Neural progenitor cell (in vitro differentiated cells): ENCODE measurements around the gene SPDYE3. TPM values are rescaled to one million over a fixed set of nuclear protein-coding genes. Genes with fewer than 3 reads are reported as not detected.
"Not testable (repeated sequence)": the region's sequence is repeated elsewhere in the genome, so short reads cannot be mapped to it uniquely, and the experiment has no call there.

Source experiments
- DNase-seq: peaks from one replicate; pipeline ENCODE4 v3.0.0-alpha.2; 2016; ENCODE audit warnings: low spot score
- H2AFZ ChIP-seq: fragments of 200-600 bp; sonication (generic); replicated peaks from 2 replicates; pipeline ENCODE4 v1.6.1; 2016; ENCODE audit warnings: antibody characterized with exemption
- H3F3A ChIP-seq: fragments of 200-600 bp; sonication (generic); 2 replicates; pipeline ENCODE4 v1.6.1; 2016; ENCODE audit warnings: antibody characterized with exemption, low read depth
- H3K27ac ChIP-seq: fragments of 200-600 bp; sonication (generic); 2 replicates; pipeline ENCODE4 v1.5.1; 2016; ENCODE audit warnings: mild to moderate bottlenecking
- H3K27me3 ChIP-seq: fragments of 200-600 bp; sonication (generic); 2 replicates; pipeline ENCODE4 v1.6.1; 2016; ENCODE audit warnings: mild to moderate bottlenecking, moderate library complexity
- H3K36me3 ChIP-seq: fragments of 200-600 bp; sonication (generic); 2 replicates; pipeline ENCODE4 v1.5.1; 2016
- H3K4me1 ChIP-seq: fragments of 200-600 bp; sonication (generic); 2 replicates; pipeline ENCODE4 v1.6.1; 2016; ENCODE audit warnings: mixed run types
- H3K4me2 ChIP-seq: fragments of 200-600 bp; sonication (generic); 2 replicates; pipeline ENCODE4 v1.6.1; 2016
- H3K4me3 ChIP-seq: fragments of 200-600 bp; sonication (generic); 2 replicates; pipeline ENCODE4 v1.5.1; 2016
- H3K79me2 ChIP-seq: fragments of 200-600 bp; sonication (generic); 2 replicates; pipeline ENCODE4 v1.6.1; 2016; ENCODE audit warnings: low read depth
- H3K9ac ChIP-seq: fragments of 200-600 bp; sonication (generic); 2 replicates; pipeline ENCODE4 v1.6.1; 2016
- H3K9me3 ChIP-seq: fragments of 200-600 bp; sonication (generic); 2 replicates; pipeline ENCODE4 v1.5.1; 2016; ENCODE audit warnings: low read depth
- H4K20me1 ChIP-seq: fragments of 200-600 bp; sonication (generic); 2 replicates; pipeline ENCODE4 v1.6.1; 2016; ENCODE audit warnings: low read depth
- H3K27ac Mint-ChIP-seq: 3 replicates; pipeline ENCODE4 v1.8.0; 2021; ENCODE audit warnings: mixed read lengths
- H3K27me3 Mint-ChIP-seq: 2 replicates; pipeline ENCODE4 v1.8.0; 2022; ENCODE audit warnings: low read depth, mild to moderate bottlenecking, inconsistent platforms, moderate library complexity, mixed read lengths; ENCODE audit not compliant: insufficient read depth
- H3K36me3 Mint-ChIP-seq: 3 replicates; pipeline ENCODE4 v1.8.0; 2021; ENCODE audit warnings: mixed read lengths
- H3K4me1 Mint-ChIP-seq: 3 replicates; pipeline ENCODE4 v1.8.0; 2021; ENCODE audit warnings: mixed read lengths
- H3K4me3 Mint-ChIP-seq: 3 replicates; pipeline ENCODE4 v1.8.0; 2021; ENCODE audit warnings: mild to moderate bottlenecking, moderate library complexity, mixed read lengths
- H3K9me3 Mint-ChIP-seq: 3 replicates; pipeline ENCODE4 v1.8.0; 2020; ENCODE audit warnings: mixed read lengths
- EZH2 ChIP-seq: fragments of 200-600 bp; sonication (generic); IDR thresholded peaks from 2 replicates; pipeline ENCODE4 v1.6.1; 2017; ENCODE audit warnings: antibody characterized with exemption, mild to moderate bottlenecking, moderate library complexity
- EZH2phosphoT487 ChIP-seq: fragments of 200-600 bp; sonication (generic); IDR thresholded peaks from 2 replicates; pipeline ENCODE4 v1.6.1; 2017; ENCODE audit warnings: antibody characterized with exemption
- total RNA-seq: library from RNA; depleted of rRNA; stranded (reverse); fragments of >200 nt; gene quantifications from 2 replicates; pipeline ENCODE4 v1.2.3, GENCODE V29; 2015; ENCODE audit warnings: low replicate concordance
- TF ChIP-seq, protein P1 (sequence below): fragments of 200-600 bp; sonication (generic); IDR thresholded peaks from 2 replicates; pipeline ENCODE4 v1.5.1; 2017; ENCODE audit warnings: antibody characterized with exemption, mild to moderate bottlenecking

Gene SPDYE3
- total RNA-seq, 1 donor from 2014 or later, result not detected

GRCh38 chr7:100349757-100350156 lies 42.3 kb downstream of the SPDYE3 start:
- TF ChIP-seq EZH2, result no peak
- Histone ChIP-seq H3K9ac (no peak overlapping the region), H4K20me1 (peaks cover 21% of the 10 kb centered on the region), H3K36me3 (peaks cover 23% of the 10 kb centered on the region), H3K9me3 (no peaks in the 10 kb centered on the region), H3F3A (no peaks in the 10 kb centered on the region), H3K79me2 (peaks cover 9% of the 10 kb centered on the region), H3K4me3 (no peak overlapping the region), H2AFZ (no peak overlapping the region), H3K4me2 (no peak overlapping the region), H3K27ac (no peak overlapping the region), H3K27me3 (no peaks in the 10 kb centered on the region), H3K4me1 (no peaks in the 10 kb centered on the region)
- Mint-ChIP-seq H3K27me3 (peaks cover 3% of the 10 kb centered on the region), H3K27ac (no peak overlapping the region), H3K36me3 (peaks cover 23% of the 10 kb centered on the region), H3K4me3 (no peak overlapping the region), H3K9me3 (no peaks in the 10 kb centered on the region), H3K4me1 (peaks cover 3% of the 10 kb centered on the region)
- no peak for DNase-seq

DNA sequence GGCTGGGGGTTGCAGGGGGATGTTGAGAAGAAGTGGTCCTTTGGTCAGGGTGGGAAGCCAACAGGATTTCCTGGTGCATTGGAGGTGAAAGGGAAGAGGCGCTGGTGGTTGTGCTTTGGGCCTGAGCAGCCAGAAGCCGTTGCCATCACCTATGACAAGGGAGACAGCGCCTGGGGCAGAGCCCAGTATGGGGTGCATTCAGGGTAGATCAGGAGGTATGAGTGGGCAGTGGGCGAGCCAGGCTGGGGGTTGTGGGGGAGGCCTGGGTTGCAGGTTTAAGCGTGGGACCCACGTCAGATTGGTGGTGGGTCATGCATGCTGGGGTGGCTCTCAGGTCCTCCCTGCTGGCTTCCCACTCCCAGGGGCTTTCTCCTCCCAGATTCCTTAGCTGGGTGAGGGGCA lies 44.2 kb downstream of the SPDYE3 start:
- Mint-ChIP-seq H3K36me3 (peaks cover 20% of the 10 kb centered on the region), H3K27me3 (peaks cover 3% of the 10 kb centered on the region), H3K27ac (no peak overlapping the region)

GRCh38 chr7:100352230-100352781 lies 44.8 kb downstream of the SPDYE3 start:
- H3K27ac Mint-ChIP-seq, result not testable (repeated sequence)

More for the DNA sequence above, 44.2 kb downstream of the SPDYE3 start:
- H3K79me2 ChIP-seq, result no peaks in the 10 kb centered on the region
- H3K9ac ChIP-seq, result no peak overlapping the region
- no peaks in the 10 kb centered on the region for H3K9me3 ChIP-seq
- H3K4me3 ChIP-seq, result no peak overlapping the region
- no peaks in the 10 kb centered on the region for H3K4me1 ChIP-seq
- no peaks in the 10 kb centered on the region for H3K4me1 Mint-ChIP-seq
- no peak for DNase-seq
- H3K27me3 ChIP-seq, result no peaks in the 10 kb centered on the region
- no peak overlapping the region for H3K4me3 Mint-ChIP-seq
- H3K36me3 ChIP-seq, result peaks cover 17% of the 10 kb centered on the region
- no peak overlapping the region for H2AFZ ChIP-seq
- H4K20me1 ChIP-seq, result peaks cover 6% of the 10 kb centered on the region
- H3K27ac ChIP-seq, result no peak overlapping the region
- no peaks in the 10 kb centered on the region for H3K9me3 Mint-ChIP-seq
- no peaks in the 10 kb centered on the region for H3F3A ChIP-seq
- no peak overlapping the region for H3K4me2 ChIP-seq
- TF ChIP-seq EZH2 (no peak), EZH2phosphoT487 (no peak)
- TF ChIP-seq, protein P1, sequence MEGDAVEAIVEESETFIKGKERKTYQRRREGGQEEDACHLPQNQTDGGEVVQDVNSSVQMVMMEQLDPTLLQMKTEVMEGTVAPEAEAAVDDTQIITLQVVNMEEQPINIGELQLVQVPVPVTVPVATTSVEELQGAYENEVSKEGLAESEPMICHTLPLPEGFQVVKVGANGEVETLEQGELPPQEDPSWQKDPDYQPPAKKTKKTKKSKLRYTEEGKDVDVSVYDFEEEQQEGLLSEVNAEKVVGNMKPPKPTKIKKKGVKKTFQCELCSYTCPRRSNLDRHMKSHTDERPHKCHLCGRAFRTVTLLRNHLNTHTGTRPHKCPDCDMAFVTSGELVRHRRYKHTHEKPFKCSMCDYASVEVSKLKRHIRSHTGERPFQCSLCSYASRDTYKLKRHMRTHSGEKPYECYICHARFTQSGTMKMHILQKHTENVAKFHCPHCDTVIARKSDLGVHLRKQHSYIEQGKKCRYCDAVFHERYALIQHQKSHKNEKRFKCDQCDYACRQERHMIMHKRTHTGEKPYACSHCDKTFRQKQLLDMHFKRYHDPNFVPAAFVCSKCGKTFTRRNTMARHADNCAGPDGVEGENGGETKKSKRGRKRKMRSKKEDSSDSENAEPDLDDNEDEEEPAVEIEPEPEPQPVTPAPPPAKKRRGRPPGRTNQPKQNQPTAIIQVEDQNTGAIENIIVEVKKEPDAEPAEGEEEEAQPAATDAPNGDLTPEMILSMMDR, result no peak

DNA sequence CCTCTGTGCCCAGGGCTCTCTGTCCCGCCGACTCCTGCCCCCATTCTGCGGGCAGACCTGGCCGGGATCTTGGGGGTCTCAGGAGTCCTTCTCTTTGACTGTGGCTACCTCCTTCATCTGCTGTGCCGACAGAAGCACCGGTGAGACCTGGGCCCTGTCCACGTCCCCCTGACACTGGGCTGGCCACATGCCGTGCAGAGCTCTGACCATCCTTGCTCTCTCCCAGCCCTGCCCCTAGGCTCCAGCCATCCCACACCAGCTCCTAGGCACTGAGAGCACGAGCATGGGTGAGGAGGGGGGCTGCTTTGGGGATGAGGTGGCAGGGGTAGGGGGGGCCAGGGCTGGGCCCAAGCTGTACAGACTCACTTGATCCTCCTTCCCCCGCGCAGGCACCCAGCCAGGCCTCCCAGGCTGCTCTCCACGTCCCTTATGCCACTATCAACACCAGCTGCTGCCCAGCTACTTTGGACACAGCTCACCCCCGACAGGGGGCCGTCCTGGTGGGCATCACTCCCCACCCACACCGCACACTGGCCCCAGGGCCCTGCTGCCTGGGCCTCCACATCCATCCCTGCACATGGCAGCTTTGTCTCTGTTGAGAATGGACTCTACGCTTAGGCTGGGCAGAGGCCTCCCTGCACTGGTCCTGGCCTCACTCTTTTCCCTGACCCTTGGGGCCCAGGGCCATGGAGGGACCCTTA lies 45.6 kb downstream of the SPDYE3 start:
- no peak for DNase-seq
- Mint-ChIP-seq H3K4me3 (peak overlapping the region; percentile 35), H3K27me3 (no peaks in the 10 kb centered on the region), H3K27ac (no peak overlapping the region), H3K4me1 (no peaks in the 10 kb centered on the region), H3K9me3 (no peaks in the 10 kb centered on the region), H3K36me3 (peaks cover 17% of the 10 kb centered on the region)
- Histone ChIP-seq H3K4me2 (no peak overlapping the region), H3K9ac (no peak overlapping the region), H4K20me1 (peaks cover 3% of the 10 kb centered on the region), H3K9me3 (no peaks in the 10 kb centered on the region), H3K27me3 (no peaks in the 10 kb centered on the region), H3K4me3 (no peak overlapping the region), H3K4me1 (no peaks in the 10 kb centered on the region), H2AFZ (no peak overlapping the region), H3K27ac (no peak overlapping the region), H3K79me2 (no peaks in the 10 kb centered on the region), H3K36me3 (peaks cover 10% of the 10 kb centered on the region), H3F3A (no peaks in the 10 kb centered on the region)
- TF ChIP-seq EZH2, result no peak
- TF ChIP-seq, protein P1, result no peak
- TF ChIP-seq EZH2phosphoT487, result no peak

More at GRCh38 chr7:100352230-100352781, 44.8 kb downstream of the SPDYE3 start:
- H3K27me3 Mint-ChIP-seq, H3K4me1 ChIP-seq, H3K27me3 ChIP-seq, H3F3A ChIP-seq, H3K9me3 Mint-ChIP-seq, H3K9me3 ChIP-seq, H3K4me3 Mint-ChIP-seq, H2AFZ ChIP-seq, H3K79me2 ChIP-seq, H3K9ac ChIP-seq, H3K4me1 Mint-ChIP-seq, H3K27ac ChIP-seq, H3K4me2 ChIP-seq, H3K4me3 ChIP-seq, H4K20me1 ChIP-seq, DNase-seq: not testable (repeated sequence)
- peaks cover 10% of the 10 kb centered on the region for H3K36me3 ChIP-seq
- peaks cover 17% of the 10 kb centered on the region for H3K36me3 Mint-ChIP-seq
